ENCODE data around the gene TESK2. TPM values are rescaled to one million over a fixed set of nuclear protein-coding genes. Genes with fewer than 3 reads are reported as not detected.

Gene TESK2
- total and polyA plus RNA-seq, 2 of the 13 experiments (the other 11 are each of a cell fraction or from before 2014, with no cell fraction given), result 5.5 to 9.6 TPM

- TF ChIP-seq CERS6 (CRISPR knock-in tag; IDR thresholded peaks at IDR 0.05) (no peak), REL (CRISPR knock-in tag; conservative IDR thresholded peaks at IDR 0.05) (0 out of 2 replicates have a peak, but pooled peaks have one; percentile 57), NFIB (CRISPR knock-in tag; IDR thresholded peaks at IDR 0.05; ENCODE audit: borderline replicate concordance) (no peak), ZNF10 (CRISPR knock-in tag; IDR thresholded peaks at IDR 0.05; ENCODE audit: borderline replicate concordance, low read depth) (no peak), ZNF263 (CRISPR knock-in tag; IDR thresholded peaks at IDR 0.05) (peak; percentile 9; the same call in 1 of the 2 replicates), ZNF382 (CRISPR knock-in tag; IDR thresholded peaks at IDR 0.05; ENCODE audit: borderline replicate concordance) (no peak), POGK (CRISPR knock-in tag; conservative IDR thresholded peaks at IDR 0.05) (peak; percentile 74; the same call in 1 of the 2 replicates), ZNF598 (CRISPR knock-in tag; IDR thresholded peaks at IDR 0.05; ENCODE audit: borderline replicate concordance) (peak; percentile 50; the same call in 1 of the 2 replicates), ZNF530 (CRISPR knock-in tag; IDR thresholded peaks at IDR 0.05; ENCODE audit: low read depth) (no peak), TCF12 (IDR thresholded peaks at IDR 0.05) (no peak), TCF12 (CRISPR knock-in tag; IDR thresholded peaks at IDR 0.05) (no peak), ZNF101 (CRISPR knock-in tag; IDR thresholded peaks at IDR 0.05; ENCODE audit: borderline replicate concordance, low read depth) (no peak), CENPX (CRISPR knock-in tag; IDR thresholded peaks at IDR 0.05) (no peak), PAXIP1 (CRISPR knock-in tag; conservative IDR thresholded peaks at IDR 0.05) (peak; percentile 51; the same call in 1 of the 2 replicates), MED13 (CRISPR knock-in tag; IDR thresholded peaks at IDR 0.05) (no peak), FOXA3 (CRISPR knock-in tag; IDR thresholded peaks at IDR 0.05) (0 out of 2 replicates have a peak, but pooled peaks have one; percentile 29), HIC2 (CRISPR knock-in tag; IDR thresholded peaks at IDR 0.05; ENCODE audit: low read depth) (no peak), ARNTL (CRISPR knock-in tag; IDR thresholded peaks at IDR 0.05) (peak; percentile 18; the same call in 1 of the 2 replicates), ZFP36L1 (CRISPR knock-in tag; IDR thresholded peaks at IDR 0.05) (peak; percentile 97), RARA (CRISPR knock-in tag; IDR thresholded peaks at IDR 0.05) (peak; percentile 57; the same call in 1 of the 2 replicates), HOXA3 (CRISPR knock-in tag; IDR thresholded peaks at IDR 0.05) (peak; percentile 88), ADNP (CRISPR knock-in tag; IDR thresholded peaks at IDR 0.05) (no peak)
These were observed 151.0 kb downstream of the TESK2 start, which contains the start of the genes MUTYH and TOE1 (continued) for GRCh38 chr1:45339789-45340558.
